ENCODE results near the gene TRDN.

Gene TRDN

DNA sequence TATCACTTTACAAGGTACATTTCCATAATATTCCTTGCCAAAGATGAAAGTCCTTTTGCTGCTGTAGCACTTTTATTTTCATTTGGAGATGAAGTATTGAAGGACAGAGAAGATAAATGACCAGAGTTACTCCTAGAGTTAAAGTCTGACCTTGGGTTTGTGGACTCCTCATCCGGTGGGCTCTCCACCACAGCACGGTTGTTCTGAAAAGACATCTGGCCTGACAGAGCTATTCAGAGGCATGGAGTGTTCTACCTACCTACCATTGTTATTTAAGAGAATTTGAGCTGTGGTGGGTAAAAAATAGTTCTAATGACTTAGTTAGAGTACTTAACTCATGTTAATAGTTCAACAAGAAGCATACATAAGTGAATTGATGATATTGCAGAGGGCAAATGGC is 422.3 kb downstream of the TRDN start:
- no peak for DNase-seq (ENCODE audit: low read depth in 2 of 2)
- no peak overlapping the region for H3K4me3 ChIP-seq (replicated peaks in 1 of 2; ENCODE audit: low read depth in 2 of 2, low read length in 2 of 2)
- TF ChIP-seq, protein P1, sequence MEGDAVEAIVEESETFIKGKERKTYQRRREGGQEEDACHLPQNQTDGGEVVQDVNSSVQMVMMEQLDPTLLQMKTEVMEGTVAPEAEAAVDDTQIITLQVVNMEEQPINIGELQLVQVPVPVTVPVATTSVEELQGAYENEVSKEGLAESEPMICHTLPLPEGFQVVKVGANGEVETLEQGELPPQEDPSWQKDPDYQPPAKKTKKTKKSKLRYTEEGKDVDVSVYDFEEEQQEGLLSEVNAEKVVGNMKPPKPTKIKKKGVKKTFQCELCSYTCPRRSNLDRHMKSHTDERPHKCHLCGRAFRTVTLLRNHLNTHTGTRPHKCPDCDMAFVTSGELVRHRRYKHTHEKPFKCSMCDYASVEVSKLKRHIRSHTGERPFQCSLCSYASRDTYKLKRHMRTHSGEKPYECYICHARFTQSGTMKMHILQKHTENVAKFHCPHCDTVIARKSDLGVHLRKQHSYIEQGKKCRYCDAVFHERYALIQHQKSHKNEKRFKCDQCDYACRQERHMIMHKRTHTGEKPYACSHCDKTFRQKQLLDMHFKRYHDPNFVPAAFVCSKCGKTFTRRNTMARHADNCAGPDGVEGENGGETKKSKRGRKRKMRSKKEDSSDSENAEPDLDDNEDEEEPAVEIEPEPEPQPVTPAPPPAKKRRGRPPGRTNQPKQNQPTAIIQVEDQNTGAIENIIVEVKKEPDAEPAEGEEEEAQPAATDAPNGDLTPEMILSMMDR (IDR thresholded peaks at IDR 0.05; ENCODE audit: low read depth, low read length), result no peak

DNA sequence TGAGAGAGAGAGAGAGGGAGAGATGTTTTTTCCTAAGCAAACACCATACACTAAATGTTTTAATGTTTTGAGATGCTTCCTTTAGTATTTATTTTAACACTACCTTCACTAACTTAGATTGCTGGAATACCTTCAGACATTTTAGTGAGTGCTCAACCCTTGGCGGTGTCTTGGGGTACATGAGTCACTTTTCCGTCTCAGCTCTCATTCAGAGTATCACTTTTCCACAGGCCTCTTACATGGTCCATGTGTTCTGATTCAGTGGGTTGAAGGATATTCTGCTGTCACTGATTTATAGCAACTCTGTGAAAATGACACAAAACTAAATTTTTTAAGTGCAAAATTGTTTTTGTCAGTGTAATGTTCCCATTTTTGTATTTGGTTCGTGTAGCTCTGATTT is 422.8 kb downstream of the TRDN start:
- no peak for DNase-seq (ENCODE audit: low read depth in 2 of 2)
- no peak overlapping the region for H3K4me3 ChIP-seq (replicated peaks in 1 of 2; ENCODE audit: low read depth in 2 of 2, low read length in 2 of 2)
- TF ChIP-seq, protein P1 (IDR thresholded peaks at IDR 0.05; ENCODE audit: low read depth, low read length), result no peak

DNA sequence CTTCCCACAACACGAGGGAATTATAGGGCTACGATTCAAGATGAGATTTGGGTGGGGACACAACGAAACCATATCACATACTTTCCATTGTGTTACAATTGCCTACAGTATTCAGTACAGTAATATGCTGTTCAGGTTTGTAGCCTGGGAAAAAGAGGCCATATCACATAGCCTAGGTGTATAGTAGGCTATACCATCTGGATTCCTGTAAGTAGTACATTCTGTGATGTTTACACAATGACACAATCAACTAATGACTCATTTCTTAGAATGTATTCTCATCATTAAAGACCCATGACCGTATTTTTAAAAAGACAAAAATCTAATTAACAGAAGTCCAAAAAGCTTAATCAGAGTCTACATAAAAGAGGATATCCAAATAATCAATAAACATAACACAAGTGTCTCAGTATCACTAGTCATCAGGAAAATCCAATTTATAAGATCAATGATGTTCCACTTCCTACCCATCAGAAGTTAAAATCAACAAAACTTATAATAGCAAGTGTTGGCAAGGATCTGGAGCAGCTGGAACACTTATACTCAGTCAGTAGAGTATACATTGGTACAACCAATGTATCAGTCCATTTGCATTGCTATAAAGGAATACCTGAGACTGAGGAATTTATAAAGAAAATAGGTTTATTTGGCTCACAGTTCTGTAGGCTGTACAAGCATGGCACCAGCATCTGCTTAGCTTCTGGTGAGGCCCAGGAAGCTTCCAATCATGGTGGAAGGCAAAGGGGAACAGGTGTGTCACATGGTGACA is 424.8 kb downstream of the TRDN start:
- TF ChIP-seq, protein P1 (IDR thresholded peaks at IDR 0.05; ENCODE audit: low read depth, low read length), result no peak
- no peak overlapping the region for H3K4me3 ChIP-seq (replicated peaks in 1 of 2; ENCODE audit: low read depth in 2 of 2, low read length in 2 of 2)
- peak in 1 of 2 donors; percentile 30 for DNase-seq (ENCODE audit: low read depth in 2 of 2)

DNA sequence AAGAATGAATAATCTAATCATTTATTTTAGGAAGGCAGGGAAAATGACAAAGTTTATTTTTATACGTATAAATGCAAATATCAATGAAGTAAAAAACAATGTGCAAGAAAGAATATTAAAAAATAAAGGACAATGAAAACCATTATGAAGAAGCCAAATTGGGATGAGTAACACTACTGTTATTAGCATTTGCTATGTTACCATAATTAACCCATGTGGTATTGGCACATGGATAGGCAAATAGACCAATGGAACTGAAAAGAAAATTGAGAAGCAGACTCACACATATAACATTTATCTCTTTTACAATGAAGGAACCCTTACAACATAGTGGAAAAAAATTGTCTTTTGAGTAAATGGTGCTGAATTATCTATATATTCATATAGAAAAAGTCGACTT is 426.1 kb downstream of the TRDN start:
- no peak for DNase-seq (ENCODE audit: low read depth in 2 of 2)
- no peak overlapping the region for H3K4me3 ChIP-seq (replicated peaks in 1 of 2; ENCODE audit: low read depth in 2 of 2, low read length in 2 of 2)
- TF ChIP-seq, protein P1 (IDR thresholded peaks at IDR 0.05; ENCODE audit: low read depth, low read length), result no peak

DNA sequence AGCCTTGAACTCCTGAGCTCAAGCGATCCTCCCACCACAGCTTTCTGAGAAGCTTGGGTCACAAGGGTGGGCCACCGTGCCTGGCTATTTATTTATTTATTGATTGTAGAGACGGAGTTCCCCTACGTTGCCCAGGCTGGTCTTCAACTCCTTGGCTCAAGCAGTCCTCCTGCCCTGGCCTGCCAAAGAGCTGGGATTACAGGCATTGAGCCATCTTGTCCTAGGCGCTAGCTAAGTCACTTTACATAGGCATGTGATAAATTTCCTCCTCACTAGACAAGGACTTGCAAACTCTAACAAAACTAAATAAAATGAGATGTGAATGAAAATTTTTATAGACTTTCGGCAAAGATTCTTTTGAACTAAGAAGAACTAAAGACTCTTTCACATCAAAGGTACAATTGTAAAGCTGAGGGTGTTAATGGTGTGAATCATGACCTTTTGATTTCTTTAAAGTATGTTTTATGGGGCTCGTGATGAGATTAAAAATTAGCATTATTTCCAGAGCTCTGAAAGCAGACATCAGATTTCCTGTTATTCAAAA is 428.7 kb downstream of the TRDN start:
- TF ChIP-seq, protein P1 (IDR thresholded peaks at IDR 0.05; ENCODE audit: low read depth, low read length), result no peak
- no peak for DNase-seq (ENCODE audit: low read depth in 2 of 2)
- H3K4me3 ChIP-seq (replicated peaks in 1 of 2; ENCODE audit: low read depth in 2 of 2, low read length in 2 of 2), result no peak overlapping the region

DNA sequence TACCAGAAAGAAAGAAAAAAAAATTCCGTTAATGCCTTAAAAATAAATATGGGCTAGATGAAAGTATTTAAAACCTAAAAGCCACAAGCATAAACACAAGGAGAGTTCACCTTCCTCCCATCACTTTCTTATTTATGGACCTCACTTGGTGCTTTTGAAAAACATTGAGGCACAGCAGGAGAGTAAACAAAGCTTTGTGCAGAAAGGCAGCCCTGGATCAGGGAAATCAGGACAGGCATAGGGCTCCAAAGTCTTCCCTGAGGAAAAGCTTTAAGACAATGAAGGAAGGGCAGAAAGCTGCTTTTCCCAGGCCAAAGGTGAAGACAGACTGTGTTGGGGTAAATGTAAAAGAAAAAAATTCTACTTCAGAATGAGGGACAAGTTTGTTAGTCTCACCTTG is 432.8 kb downstream of the TRDN start:
- DNase-seq (ENCODE audit: low read depth in 2 of 2), result no peak
- no peak overlapping the region for H3K4me3 ChIP-seq (replicated peaks in 1 of 2; ENCODE audit: low read depth in 2 of 2, low read length in 2 of 2)
- TF ChIP-seq, protein P1 (IDR thresholded peaks at IDR 0.05; ENCODE audit: low read depth, low read length), result no peak

Data from cardiac fibroblast (primary cell).